ENCODE measurements around the gene CCL13.
"Not testable (repeated sequence)": the region's sequence is repeated elsewhere in the genome, so short reads cannot be mapped to it uniquely, and the experiment has no call there.

CCL13 gene

DNA sequence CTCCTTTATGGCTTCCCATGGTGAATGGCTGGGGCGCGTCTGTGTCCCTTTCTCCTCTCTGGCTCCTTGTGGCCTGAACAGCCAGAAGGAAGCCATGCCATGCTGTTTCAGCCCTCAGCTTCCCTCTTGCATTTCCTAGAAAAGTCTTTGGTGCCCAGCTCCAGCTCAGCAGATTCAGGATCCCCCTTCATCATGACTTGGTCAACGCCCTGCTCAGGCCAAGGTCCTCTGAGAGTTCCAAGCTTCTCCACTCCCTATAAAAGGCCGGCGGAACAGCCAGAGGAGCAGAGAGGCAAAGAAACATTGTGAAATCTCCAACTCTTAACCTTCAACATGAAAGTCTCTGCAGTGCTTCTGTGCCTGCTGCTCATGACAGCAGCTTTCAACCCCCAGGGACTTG is at the start of gene CCL13:
Gene CCL13, plus strand, starts transcription at position 287 of the 400 bp plus-strand sequence. Its CDS starts 47 bp downstream, at position 334.
- no peak for DNase-seq

DNA sequence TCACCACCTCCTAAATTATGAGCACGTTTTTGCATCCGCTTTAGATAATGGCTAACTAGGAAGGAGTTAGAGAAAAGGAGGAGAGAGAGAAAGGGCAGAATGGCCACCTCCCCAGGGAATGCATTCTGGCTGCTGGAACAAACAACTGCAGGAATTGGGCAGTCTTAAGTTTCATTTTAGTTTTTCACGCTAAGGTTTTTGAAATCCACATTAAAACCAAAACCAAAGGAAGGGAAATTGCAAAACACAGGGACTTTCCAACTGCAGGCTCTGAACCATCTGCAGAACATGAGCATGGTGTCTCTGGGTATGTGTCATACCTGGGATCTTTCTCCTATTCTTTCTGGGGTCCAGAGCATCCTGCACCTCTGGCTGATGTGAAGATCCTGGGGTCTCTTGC is 49.2 kb upstream of the CCL13 start:
- no peak for DNase-seq

DNA sequence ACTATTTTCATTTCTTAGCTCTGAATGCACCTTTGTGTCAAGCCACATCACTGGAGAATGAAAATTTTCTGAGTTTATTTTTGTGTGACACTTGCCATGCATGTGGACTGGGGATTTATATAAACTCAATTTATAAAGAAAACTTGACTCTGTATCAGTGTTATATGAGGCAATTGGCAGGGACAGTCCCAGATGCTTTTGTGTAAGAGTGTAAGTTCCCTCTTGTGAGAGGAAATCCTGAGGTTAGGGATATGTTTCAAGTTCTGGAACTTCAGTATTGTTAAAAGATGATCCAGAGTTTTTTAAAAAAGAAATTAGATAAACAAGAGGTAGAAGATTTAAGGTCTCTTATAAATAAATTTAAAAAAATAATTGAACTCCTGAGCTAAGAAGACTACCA is 47.9 kb upstream of the CCL13 start:
- DNase-seq = no peak

DNA sequence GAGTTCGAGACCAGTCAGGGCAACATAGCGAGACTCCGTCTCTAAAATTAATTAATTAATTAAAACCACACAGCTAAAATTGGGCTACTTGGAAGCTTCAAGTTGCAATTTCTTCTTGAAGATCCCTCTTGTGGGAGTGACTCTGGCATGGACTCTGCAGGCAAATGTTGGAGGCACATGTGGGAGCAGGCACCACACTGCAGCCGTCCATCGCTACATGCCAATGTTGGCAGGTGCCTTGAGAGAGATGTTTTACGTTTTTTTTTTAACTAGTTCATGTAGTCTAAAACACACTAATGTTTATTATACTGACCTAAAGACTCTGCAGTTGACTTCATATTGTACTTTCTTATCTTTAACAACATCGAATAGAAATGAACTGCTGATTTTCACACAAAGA is 45.0 kb upstream of the CCL13 start:
- no peak for DNase-seq

DNA sequence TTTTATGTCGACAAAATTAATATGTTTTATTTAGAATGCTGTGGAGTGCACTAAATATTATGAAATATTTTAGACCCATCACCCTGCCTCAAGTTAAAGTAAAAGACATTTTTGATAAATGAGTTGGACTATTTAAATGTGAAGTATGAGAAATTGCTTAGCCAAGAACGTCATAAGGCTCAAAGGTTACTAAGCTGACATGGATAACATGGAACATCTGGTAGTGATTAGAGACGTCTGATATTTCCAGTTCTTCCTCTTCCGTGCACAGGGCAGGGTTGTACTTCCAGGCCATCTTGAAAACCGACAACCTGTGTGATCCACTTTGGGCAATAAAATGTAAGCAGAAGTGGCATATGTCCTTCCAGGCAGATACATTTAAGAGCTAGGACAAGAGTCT is 44.2 kb upstream of the CCL13 start:
- DNase-seq = no peak

DNA sequence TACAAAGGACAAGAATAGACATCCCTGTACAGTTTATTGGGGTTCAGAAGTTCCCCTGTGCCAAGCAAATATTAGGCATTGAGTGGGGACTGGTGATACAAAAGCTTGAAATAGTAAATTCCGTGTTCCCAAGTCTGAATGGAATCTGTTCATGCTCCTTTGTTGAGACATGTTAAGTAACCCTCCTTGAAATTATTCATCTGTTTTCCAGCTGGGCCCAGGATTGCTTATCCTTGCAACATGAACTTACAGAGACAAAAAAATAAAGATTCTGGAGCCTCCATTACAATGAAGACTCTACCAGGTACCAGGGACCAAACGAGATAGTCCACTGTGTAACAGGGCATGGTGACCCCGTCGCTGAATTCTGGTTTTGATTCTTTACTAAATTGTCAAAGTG is 43.1 kb upstream of the CCL13 start:
- DNase-seq = no peak

DNA sequence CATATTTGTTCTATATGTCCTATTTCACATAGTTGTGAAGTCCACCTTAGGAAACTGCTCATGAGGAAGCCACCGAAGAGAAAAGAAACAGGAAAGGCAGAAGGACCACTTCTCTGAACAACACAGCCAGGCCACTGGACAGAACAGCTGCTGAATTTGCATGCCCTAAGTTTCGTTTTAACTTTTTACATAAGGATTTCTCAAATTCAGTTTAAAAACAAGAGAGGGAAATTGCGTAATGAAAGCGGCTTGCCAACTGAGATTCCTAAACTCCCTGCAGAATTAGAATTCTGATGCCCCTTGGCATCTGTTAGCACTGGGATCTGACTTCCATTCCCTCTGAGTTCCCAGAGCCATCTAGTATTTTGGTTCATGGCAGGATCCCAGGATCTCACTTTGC is 42.0 kb upstream of the CCL13 start:
- DNase-seq = no peak

DNA sequence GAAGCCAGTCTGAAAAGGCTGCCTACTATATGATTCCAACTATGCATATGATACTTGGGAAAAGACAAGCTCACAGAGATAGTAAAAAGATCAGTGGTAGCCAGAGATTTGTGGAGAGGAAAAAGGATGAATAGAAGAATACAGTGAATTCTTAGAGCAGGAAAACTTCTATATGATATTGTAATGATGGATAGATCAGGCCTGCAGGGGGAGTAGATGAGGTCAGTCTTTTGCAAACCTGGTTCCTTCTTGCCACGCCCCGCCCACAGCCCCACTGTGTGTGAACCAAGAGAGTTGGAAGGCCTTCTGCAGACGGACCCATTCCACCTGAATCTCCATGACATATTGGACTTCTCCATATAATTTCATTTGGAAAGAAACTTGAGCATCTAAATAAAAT is 37.8 kb upstream of the CCL13 start:
- DNase-seq = no peak

DNA sequence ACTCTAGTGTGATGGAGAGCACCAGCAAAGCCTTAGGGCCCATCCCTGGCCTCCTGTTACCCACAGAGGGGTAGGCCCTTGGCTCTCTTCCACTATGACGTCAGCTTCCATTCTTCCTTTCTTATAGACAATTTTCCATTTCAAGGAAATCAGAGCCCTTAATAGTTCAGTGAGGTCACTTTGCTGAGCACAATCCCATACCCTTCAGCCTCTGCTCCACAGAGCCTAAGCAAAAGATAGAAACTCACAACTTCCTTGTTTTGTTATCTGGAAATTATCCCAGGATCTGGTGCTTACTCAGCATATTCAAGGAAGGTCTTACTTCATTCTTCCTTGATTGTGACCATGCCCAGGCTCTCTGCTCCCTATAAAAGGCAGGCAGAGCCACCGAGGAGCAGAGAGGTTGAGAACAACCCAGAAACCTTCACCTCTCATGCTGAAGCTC is 37.2 kb upstream of the CCL13 start, which contains the start of gene CCL8:
Gene CCL8, plus strand, starts transcription at position 397 of the 445 bp plus-strand sequence. CDS start 67 bp downstream, outside the sequence.
- DNase-seq = no peak

DNA sequence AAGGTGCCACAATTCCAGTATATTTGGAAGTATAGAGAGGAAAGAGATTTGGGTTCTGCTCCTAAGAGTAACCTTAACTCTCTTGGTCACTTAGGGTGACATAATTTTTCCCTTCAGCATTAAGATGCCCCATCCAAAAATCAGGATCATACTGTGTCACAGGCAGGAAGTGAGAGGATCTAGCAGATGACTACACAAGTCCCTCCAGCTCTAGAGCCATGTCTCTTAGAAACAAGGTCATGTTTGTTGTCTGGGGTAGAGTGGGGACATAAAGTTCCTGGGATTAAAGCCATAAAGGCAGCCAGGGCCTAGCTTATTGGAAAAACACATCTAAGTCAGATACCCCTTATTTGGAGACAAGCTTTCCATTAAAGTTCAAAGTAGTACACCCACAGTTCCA is 34.3 kb upstream of the CCL13 start:
- no peak for DNase-seq

DNA sequence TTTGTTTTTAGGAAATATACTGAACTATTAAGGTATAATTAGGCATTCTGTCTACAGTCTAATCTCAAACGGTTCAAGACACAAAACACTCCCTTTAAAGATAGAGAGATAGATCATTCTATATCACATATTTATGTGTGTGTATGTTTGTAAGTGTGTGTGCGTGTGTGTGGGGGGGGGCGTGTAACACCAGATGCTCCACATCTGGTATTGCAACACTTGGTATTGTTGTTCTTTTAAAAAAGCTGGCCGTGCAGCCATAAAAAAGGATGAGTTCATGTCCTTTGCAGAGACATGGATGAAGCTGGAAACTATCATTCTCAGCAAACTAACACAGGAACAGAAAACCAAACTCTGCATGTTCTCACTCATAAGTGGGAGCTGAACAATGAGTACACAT is 28.7 kb upstream of the CCL13 start:
- not testable (repeated sequence) for DNase-seq

DNA sequence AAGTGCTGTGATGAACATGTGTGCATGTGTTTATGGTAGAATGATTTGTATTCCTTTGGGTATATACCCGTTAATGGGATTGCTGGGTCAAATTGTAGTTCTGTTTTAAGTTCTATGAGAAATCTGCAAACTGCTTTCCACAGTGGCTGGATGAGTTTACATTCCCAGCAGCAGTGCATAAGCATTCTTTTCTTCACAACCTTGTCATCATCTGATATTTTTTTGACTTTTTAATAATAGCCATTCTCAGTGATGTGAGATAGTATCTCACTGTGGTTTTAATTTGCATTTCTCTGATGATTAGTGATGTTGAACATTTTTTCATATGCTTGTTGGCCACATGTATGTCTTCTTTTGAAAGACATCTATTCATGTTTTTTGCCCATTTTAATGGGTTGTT is 18.6 kb upstream of the CCL13 start:
- DNase-seq = no peak

DNA sequence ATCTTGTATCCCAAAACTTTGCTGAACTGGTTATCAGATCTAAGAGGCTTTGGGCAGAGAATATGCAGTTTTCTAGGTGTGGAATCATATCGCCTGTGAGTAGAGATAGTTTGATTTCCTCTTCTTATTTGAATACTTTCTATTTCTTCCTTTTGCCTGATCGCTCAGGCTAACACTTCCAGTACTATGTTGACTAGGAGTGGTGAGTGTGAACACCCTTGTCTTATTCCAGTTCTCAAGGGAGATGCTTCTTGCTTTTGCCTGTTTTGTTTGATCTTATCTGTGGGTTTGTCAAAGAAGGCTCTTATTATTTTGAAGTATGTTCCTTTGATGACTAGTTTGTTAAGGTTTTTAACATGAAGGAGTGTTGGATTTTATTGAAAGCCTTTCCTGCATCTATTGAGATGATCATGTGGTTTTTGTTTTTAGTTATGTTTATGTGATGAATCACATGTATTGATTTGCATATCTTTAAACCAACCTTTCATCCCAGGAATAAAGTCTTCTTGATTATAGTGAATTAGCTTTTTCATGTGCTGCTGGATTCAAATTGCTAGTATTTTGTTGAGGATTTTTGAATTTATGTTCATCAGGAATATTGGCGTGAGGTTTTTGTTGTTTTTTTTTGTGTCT is 17.0 kb upstream of the CCL13 start:
- no peak for DNase-seq

DNA sequence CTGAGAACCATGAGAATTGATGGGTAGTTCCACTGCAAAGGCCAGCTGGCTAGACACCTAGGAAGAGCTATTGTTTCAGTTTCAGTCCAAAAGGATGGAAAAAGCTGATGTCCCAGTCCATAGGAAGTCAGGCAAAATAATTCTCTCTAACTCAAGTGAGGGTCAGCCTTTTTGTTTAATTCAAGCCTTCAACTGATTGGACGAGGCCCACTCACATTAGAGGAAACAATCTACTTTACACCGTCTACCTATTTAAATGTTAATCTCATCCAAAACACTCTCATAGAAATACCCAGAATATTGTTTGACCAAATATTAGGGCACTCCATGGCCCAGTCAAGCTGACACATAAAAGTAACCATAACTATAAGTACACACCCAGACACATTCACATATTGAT is 14.4 kb upstream of the CCL13 start:
- no peak for DNase-seq

DNA sequence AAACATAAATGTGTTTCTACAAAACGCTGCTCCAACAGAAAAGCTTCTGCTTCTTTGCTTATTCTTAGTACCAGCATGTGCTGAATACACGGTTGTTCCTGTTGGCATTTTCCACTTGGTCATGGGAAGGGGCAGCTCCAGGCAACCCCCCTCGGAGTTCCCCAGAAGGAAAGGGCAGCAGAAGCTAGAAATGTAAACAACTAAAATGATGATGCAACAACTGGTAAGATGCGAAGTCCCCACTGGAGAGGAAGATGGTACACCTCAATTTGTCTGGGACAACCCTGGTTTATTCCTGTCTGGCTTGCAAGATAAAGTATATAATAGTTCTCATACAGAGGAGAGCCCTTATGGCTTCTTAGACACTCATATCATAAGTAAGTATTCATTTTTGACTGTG is 9.2 kb upstream of the CCL13 start:
- DNase-seq = no peak

DNA sequence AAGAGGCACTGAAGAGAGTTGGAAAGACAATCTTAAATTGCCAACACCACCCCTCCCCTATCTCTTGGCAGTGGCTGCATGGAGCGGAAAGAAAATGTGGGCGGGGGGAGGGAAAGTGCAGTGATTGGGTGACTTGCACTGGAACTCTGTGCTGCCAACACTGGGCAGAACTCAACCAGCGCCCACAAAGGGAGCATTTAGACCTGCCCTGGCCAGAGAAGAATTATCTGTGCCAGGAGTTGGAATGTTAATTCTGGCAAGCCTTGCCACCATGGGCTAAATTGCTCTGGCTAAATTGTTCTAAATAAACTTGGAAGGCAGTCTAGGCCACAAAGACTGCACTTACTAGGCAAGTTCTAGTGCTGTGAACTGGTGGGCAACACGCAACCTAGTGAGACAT is 6.5 kb upstream of the CCL13 start:
- no peak for DNase-seq

DNA sequence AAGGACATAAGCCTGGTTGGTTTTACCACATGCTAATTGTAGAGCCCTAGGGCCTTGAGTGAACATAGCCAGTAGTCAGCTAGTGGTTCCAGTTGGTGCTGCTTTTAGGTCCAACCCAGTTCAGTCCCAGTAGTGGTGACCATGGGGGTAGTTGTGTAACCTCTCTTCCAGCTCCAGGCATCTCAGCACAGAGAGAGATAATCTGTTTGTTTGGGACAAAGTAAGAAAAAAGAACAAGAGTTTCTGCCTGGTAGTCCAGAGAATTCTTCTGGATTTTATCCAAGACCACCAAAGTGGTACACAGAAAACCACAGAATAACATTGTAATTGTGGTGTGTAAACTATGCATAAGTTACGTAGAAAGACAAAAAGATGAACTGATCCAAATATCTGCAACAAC is 5.2 kb upstream of the CCL13 start:
- DNase-seq = no peak

DNA sequence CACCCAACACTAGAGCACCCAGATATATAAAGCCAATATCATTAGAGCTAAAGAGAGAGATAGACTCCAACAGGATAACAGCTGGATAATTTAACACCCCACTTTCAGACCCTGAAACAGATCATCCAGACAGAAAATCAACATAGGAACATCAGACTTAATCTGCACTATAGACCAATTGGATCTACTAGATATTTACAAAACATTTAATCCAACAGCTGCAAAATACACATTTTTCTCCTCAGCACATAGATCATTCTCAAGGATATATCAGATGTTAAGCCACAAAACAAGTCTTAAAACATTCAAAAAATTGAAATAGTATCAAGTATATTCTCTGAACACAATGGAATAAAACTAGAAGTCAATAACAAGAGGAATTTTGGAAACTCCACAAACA is 4.1 kb upstream of the CCL13 start:
- no peak for DNase-seq

DNA sequence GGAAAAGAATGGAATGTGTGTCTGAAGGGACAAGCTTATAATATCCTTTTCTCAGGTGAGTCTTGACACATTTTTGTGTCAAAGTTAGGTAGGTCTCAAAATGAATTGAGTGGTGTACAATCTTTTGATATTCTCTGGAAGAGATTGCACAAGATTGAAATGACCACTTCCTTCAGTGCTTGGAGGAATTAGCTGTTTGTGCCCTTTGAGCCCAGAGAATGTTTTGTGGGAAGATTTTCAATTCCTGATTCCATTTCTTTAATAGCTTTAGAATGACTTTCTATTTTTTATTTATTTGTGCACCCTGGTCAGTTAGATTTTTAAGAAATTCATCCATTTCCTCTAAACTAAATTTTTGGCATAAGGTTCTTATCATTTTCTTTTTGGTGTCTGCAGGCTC is 1.6 kb upstream of the CCL13 start:
- DNase-seq = no peak

DNA sequence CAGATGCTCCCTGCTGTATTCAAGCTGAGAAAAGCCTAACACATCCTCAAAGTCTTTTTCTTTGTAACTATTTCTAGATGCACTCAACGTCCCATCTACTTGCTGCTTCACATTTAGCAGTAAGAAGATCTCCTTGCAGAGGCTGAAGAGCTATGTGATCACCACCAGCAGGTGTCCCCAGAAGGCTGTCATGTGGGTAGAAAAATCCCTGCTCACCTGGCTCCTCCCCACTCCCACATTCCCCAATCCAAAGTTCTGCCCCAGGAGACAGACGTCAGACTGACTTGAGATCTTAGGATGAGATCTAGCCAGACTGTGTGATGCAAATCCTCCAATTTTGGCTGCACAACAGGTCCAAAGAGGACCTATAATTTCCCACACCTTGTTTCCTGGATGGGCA is 1.1 kb downstream of the CCL13 start:
- no peak for DNase-seq

DNA sequence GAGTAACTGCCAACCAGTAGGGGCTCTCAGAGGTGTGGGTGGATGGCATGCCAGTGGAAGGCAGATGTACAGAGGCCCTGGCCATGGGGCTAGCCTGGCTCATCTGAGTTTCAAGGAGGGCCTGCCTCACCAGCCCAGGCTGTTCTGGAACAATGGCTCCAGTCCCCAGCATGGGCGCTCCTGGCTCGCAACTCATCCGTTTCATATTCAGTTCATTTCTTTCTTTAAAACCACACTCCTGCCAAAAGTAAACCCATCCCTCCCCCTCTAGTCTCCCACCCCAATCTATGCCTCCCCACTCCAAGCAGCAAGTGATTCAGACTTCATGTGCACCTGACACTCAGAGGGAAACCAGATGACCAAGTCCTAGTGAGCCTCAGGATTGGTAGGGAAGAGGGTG is 2.4 kb downstream of the CCL13 start:
- no peak for DNase-seq

DNA sequence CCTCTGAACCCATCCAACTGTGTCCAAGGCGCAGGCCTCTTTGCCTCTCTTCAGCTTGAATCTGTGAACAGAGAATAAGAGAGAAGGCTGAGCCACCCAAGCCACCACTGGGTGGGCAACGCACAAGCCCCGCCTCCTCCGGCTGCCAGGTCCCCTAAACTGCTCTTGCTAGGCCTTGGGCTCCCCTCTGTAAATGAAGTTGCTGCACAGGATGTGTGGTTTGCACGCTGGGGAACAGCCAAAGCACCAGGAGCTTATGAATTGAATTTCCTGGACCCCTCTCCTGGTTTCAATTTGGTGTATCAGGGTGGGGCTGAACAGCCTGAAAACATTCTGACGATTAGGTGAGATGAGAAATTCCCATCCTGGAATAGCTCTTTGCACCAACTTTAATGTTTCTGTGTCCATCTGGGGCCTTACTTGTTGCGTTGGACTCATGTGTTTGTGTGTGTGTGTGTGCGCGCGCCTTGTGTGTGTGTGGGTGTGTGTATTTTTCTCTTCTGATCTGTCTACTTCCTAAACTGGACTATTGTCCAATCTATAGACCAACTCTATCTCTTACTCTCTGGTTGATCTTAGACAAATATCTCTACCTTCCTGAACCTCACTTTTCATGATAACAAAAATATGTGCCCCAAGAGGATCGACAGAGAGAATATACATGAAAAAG is 4.5 kb downstream of the CCL13 start:
- DNase-seq = no peak

DNA sequence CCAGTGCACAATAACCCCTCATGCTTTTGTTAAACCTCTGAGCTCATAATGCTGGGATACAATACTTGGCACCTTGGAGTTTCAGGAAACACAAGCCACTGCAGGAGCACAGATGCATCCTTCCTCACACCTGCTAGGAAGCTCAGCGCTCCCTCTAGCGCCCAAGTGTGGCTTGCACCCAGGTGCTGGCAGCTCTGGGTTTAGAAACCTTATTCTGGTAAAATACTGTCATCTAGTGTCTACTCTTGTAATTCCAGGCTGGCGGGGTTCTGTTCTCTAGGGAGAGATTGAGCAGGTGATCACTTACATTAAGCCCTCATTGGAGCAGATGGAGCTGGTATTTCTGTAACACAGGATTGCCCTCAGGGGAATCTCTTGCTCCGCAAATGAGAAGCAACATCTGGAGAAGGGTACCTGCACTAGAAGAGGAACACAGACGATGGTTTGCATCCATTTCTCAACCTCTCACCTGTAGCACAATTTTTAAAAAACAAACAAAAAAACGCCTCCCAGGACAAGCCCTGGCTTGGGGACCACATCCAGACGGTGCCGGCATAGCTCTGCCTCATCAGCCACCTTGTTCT is 5.3 kb downstream of the CCL13 start:
- peak; percentile 86 for DNase-seq

DNA sequence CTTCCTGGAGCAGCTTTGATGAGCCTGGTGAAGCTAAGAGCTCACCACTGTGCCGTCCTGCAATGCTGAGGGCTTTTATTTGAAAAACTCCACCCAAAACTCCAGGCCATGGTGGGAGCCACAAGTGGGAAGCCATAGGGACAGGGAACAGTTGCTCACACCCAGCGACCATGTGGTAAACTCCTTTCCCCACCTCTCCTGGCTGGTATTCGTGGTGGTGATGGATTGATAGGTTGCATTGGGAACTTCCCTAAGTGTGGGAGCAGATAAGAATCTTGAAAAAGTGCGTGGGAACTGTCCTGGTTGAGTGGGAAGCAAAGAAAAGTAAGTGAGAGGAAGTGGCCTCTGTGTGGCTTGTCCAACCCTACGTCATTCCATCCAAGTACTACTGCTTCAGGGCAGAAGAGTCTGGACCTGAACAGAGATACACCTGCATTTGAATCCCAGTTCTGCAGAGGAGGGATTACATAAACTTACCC is 6.9 kb downstream of the CCL13 start, which contains the start of gene CCL1:
Gene CCL1, minus strand, starts transcription at position 51 of the 479 bp plus-strand sequence. CDS start 72 bp downstream, outside the sequence.
- DNase-seq = no peak
